ENCODE results near the gene PLEKHA4. TPM values are rescaled to one million over a fixed set of nuclear protein-coding genes. Genes with fewer than 3 reads are reported as not detected.

Gene PLEKHA4
- total and polyA plus RNA-seq, 2 of the 13 experiments (the other 11 are each of a cell fraction or from before 2014, with no cell fraction given), result 4.8 to 6.0 TPM

DNA sequence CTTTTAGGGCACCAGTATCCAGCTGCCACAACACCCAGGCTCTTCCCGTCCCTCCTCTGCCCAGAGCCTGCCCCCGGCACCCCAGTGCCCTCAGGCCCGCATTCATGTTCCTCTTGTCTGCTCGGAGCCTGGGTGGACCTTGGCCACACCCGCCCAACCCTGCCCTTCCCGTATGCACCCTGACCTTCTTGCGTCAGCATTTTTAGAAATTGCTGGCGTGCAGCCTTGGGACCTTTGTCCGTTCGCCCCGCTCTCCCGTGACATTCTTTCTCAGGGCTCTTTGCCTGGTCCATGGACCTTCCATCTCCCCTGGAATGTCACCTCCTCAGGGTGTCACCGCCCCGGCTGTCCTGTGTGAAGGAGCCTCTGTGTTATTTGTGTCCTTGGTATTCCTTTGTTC, 39.3 kb upstream of the PLEKHA4 start (continued):
- TF ChIP-seq HMGXB4 (CRISPR knock-in tag; IDR thresholded peaks at IDR 0.05; ENCODE audit: borderline replicate concordance in 1 of 2, low read depth in 1 of 2) (no peak), HNF4A (CRISPR knock-in tag; IDR thresholded peaks at IDR 0.05) (peak; percentile 98), SMC3 (IDR thresholded peaks at IDR 0.05; ENCODE audit: low read length) (no peak), ISX (CRISPR knock-in tag; conservative IDR thresholded peaks at IDR 0.05) (no peak), PLRG1 (conservative IDR thresholded peaks at IDR 0.05) (no peak), ZNF747 (CRISPR knock-in tag; IDR thresholded peaks at IDR 0.05; ENCODE audit: borderline replicate concordance) (no peak), ZNF614 (CRISPR knock-in tag; IDR thresholded peaks at IDR 0.05; ENCODE audit: borderline replicate concordance) (0 out of 2 replicates have a peak, but pooled peaks have one; percentile 17), TAF1 (CRISPR knock-in tag; IDR thresholded peaks at IDR 0.05) (0 out of 2 replicates have a peak, but pooled peaks have one; percentile 23), ARID4A (CRISPR knock-in tag; IDR thresholded peaks at IDR 0.05; ENCODE audit: borderline replicate concordance) (peak; percentile 72; the same call in 1 of the 2 replicates), ZNF709 (CRISPR knock-in tag; IDR thresholded peaks at IDR 0.05) (no peak), TERF1 (CRISPR knock-in tag; IDR thresholded peaks at IDR 0.05) (no peak), FOSL2 (CRISPR knock-in tag; IDR thresholded peaks at IDR 0.05) (peak; percentile 62; the same call in 1 of the 2 replicates), NR2F1 (CRISPR knock-in tag; IDR thresholded peaks at IDR 0.05) (peak; percentile 89 to 91), CHCHD3 (CRISPR knock-in tag; IDR thresholded peaks at IDR 0.05) (no peak), PBX2 (CRISPR knock-in tag; IDR thresholded peaks at IDR 0.05) (no peak)
- TF ChIP-seq, protein P1, sequence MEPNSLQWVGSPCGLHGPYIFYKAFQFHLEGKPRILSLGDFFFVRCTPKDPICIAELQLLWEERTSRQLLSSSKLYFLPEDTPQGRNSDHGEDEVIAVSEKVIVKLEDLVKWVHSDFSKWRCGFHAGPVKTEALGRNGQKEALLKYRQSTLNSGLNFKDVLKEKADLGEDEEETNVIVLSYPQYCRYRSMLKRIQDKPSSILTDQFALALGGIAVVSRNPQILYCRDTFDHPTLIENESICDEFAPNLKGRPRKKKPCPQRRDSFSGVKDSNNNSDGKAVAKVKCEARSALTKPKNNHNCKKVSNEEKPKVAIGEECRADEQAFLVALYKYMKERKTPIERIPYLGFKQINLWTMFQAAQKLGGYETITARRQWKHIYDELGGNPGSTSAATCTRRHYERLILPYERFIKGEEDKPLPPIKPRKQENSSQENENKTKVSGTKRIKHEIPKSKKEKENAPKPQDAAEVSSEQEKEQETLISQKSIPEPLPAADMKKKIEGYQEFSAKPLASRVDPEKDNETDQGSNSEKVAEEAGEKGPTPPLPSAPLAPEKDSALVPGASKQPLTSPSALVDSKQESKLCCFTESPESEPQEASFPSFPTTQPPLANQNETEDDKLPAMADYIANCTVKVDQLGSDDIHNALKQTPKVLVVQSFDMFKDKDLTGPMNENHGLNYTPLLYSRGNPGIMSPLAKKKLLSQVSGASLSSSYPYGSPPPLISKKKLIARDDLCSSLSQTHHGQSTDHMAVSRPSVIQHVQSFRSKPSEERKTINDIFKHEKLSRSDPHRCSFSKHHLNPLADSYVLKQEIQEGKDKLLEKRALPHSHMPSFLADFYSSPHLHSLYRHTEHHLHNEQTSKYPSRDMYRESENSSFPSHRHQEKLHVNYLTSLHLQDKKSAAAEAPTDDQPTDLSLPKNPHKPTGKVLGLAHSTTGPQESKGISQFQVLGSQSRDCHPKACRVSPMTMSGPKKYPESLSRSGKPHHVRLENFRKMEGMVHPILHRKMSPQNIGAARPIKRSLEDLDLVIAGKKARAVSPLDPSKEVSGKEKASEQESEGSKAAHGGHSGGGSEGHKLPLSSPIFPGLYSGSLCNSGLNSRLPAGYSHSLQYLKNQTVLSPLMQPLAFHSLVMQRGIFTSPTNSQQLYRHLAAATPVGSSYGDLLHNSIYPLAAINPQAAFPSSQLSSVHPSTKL (CRISPR knock-in tag; IDR thresholded peaks at IDR 0.05), result peak; percentile 88
